NCI-H1436 treated with DMSO at 0.1 percent for 48 hours (cell line): Measurements from ENCODE around the gene SORCS2.

ENCODE experiments used
- DNase-seq: peaks from one replicate; lab custom pipeline; 2025; lab: John Stamatoyannopoulos, UW

The SORCS2 gene

DNA sequence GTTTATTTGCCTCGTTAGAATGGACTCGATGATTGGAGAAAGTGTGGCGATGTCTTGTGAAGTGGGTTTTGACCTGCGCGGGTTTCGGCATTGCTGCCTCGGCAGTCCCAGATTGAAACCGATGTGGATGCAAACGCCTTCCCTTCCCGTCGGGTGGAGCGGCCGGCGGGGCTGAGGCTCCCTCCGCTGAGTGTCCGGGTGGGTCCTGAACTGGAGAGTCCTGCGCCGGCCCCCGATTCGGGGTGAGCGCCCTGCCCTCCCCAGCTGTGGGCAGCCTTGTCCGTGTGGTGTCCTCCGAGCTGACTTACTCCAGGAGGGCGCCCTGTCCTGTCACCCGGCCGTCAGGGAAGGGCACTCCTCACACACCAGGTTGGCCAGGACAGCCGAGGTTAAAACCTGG is 317.7 kb downstream of the SORCS2 start:
- no peak for DNase-seq

- no peak for DNase-seq
Measured at GRCh38 chr4:7510538-7510937, 318.2 kb downstream of the SORCS2 start.

GRCh38 chr4:7511525-7511924 is 319.2 kb downstream of the SORCS2 start:
- DNase-seq, result no peak

DNA sequence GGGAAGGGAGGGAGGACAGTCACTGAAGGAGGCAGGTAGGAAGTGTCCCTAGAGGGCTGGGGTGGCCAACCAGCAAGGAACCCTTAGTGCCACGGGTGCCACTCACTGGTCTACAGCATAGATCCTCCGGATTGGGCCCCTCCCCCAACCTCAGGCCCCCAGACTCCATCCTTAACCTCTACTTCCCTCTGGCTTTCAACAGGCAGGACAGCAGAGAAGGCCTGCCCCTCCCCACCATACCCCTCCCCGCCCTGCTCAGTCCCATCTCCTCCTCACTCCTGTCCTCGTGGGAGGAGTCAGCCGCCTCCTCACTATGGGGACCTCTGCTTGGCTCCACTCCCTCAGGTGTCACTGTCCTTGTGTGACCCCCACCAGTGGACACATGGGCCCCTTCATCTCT is 320.1 kb downstream of the SORCS2 start:
- no peak for DNase-seq

DNA sequence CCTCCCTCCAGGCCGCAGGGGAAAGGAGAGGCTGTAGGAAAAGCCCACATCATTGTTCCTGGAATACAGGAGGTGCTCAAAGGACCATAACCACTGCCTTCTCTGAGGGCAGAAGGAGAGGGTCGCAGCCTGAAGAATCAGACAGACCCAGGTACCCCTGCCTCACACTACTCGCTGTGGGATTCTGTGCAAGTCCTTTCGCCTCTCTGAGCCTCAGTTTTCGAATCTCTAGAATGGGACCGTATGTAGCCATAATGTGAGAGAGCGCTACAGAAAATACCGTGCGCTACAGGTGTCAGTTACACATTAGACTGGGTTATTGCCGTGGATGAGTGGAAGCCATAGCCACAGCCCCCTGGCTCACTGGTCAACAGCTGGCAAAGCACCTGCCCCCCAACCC is 320.6 kb downstream of the SORCS2 start:
- no peak for DNase-seq

- no peak for DNase-seq
Measured at GRCh38 chr4:7513671-7514070, 321.3 kb downstream of the SORCS2 start.

GRCh38 chr4:7514281-7514680 is 321.9 kb downstream of the SORCS2 start:
- no peak for DNase-seq

- DNase-seq, result no peak
Measured at GRCh38 chr4:7514789-7515188, 322.5 kb downstream of the SORCS2 start.

DNA sequence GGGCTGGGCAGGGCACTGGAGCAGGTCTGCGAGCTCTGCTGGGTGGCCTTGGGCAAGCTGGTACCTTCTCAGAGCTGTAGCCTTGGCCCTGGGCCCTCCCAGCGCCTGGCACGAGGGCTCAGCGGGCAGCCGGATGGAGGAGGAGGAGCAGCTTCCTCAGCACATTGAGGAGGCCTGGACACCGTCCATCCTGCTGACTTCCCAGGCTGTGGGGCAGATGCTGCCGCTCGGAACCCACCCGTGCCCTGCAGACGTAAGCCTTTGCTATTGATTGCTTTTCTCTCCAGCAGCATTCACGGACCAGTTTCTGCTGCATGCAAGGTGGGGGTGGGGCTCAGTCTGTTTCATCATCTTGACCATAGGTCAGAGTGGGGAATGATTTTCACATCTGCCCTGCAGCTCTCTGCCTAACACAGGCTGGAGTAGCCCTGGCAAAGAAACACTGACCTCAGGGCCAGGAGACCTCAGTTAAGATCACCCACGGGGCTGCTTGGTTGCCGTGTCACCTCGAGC is 323.1 kb downstream of the SORCS2 start:
- DNase-seq, result no peak

DNA sequence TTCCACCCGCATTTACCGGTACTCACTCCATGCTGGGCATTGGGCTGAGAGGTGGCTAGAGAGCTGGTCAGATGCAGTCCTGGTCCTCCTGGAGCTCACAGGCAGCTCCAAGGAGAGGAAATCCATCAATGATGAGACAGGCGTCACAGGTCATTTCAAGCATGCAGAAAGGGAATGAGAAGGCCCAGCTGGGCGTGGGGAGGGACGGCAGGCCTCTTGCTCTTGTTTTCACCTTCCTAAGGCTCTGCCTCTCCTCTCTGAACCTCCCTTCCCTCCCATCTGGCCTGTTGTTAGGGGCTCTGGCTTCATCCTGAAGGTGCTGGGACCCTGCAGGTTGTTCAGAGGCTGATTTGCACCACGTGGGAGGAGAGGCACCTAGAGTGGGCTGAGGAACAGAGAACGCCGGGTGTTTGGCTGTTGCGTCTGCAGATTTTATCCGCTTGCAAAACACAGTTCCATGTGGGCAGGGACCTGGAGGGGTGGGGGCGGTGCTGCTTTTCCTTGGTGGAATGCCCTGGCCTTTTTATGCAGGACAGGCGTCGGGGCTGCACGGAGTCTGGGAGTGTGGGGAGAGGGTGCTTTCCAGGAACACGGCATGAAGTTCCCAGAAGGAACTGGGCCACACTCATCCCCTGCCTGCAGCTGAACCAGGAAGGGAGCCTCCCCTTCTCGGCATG is 323.9 kb downstream of the SORCS2 start:
- no peak for DNase-seq

GRCh38 chr4:7516773-7517144 is 324.4 kb downstream of the SORCS2 start:
- no peak for DNase-seq

DNA sequence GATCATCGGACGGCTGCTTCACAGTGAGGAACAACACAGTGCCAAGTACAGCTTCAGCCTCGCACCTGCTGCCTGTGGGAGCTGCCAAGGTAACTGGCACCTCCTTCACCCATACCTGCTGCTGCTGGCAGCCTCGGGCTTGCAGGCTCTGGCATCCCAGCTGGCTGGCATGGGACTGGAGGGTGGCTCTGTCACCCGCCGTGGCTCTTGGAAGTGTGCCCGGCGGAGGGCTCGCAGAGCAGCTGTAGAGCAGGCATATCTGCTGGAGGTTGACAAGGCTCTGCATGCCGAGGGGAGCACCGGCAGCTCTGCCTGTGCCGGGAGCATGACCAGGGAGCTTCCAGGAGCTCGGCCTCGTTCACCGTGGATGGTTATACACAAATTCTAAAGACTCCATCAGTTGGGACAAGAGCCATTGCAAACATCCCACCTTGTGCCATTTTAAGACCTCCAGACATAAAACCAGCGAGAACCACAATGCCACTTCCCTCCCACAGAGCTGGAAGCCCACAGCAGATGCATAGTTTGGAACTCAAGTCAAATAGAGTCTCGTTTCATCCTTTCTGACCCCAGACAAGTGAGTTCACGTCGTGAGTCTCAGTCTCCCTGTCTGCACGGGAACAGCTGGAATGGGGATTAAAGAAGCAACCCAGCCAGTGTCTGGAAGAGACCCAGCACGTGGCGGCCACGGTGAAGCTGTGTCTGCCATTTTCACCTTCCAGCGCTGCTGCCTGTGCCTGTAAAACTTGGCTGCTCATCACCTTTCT is 326.7 kb downstream of the SORCS2 start:
- no peak for DNase-seq

DNA sequence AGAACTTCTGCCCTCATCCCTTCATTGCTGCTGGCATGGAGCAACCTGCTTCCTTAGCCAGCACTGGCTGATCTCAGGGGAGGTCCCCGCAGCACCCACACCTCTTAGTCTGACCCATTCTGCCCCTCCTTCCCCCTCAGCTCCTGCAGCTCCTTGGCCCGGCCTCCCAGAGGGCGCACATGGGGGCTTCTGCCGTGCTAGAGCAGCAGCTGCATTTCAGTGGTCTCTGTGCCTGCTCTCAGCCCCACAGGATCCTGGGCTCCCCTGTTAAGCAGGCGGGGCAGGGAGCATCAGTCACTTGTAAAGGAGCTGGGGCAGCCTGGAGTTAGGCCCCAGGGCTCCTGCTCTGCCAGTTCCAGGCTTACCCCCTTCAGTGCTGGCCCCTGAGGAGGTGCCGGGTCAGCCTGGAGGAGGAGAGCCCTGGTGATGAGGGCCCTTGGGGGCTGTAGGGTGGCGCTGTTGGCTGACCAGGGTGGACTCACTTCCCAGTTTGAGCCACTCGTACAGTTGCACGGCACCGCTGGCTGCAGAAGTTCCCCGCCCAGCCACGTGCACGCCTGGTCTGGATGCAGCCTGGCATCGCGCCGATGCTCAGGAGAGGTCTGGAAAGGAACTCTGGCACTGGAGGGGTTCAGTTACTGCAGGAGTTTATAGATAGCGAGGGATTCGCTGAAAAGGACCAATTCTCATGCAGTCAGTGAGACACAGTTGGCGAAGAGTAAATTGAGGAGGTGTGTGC is 327.5 kb downstream of the SORCS2 start:
- no peak for DNase-seq

DNA sequence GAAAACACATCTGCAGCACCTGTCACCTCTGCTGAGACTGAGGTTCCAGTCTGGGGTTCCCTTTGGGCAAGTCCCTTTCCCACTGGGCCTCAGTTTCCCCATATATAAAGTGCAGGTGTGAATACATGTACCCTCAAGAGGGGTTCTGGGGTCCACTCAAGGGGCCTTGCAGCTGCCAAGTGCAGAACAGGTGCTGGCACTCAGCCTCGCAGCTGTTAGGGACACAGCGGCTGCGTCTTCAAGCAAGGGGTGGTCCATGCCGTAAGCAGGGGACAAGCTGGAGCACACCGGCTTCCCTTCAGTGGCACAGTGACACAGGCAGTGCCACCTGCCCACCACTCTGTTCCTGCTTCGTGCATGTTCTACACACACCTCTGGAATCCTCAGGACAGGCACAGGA is 329.3 kb downstream of the SORCS2 start:
- no peak for DNase-seq

GRCh38 chr4:7522452-7523220 is 330.3 kb downstream of the SORCS2 start:
- no peak for DNase-seq

DNA sequence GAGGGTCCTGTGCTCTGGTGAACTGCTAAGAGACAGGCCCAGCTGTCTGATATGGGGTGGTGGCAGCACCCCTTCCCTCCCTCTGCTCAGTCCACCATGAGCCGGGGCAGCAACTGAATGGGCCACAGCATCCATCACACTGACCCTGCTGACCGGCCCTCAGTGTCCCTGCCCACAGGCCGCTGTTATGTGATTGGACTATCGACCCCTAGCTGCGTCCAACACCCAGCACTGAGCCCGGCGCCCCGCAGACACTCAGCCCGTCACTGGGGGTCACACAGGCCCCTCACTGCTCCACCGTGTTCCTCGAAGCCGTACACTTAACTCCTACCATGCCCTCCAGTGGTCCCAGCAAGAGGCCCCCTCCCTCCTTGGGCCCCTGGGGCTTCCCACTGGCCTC is 331.2 kb downstream of the SORCS2 start:
- DNase-seq, result no peak

DNA sequence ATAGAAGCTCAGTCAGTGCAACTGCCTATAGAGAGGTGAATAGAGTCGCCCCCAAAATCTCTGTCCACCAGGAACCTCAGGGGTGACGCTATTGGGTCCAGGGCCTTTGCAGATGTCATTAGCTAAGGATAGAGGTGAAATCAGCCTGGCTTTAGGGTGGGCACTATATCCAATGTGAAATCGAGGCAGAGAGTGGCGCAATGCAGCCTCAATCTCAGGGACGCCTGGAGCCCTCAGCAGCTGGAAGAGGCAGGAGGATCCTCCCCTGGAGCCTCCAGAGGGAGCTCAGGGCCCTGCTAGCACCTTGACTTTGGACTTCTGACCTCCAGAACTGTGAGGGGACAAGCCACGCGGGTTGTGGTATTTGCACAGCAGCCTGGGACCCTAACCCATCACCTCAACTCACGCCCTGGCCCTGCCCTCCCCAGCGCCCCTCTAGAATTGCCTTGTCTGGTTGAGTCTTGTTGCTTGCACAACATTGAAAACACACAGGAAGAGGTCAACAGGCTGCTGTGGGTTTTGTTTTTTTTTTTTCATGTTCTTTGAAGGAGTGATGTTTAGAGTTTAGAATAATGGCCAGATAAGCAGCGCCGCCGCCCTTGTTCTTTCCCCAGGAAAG is 331.8 kb downstream of the SORCS2 start:
- DNase-seq, result no peak

- DNase-seq, result no peak
Measured at GRCh38 chr4:7524843-7525242, 332.5 kb downstream of the SORCS2 start.

GRCh38 chr4:7526491-7526890 is 334.2 kb downstream of the SORCS2 start:
- no peak for DNase-seq

DNA sequence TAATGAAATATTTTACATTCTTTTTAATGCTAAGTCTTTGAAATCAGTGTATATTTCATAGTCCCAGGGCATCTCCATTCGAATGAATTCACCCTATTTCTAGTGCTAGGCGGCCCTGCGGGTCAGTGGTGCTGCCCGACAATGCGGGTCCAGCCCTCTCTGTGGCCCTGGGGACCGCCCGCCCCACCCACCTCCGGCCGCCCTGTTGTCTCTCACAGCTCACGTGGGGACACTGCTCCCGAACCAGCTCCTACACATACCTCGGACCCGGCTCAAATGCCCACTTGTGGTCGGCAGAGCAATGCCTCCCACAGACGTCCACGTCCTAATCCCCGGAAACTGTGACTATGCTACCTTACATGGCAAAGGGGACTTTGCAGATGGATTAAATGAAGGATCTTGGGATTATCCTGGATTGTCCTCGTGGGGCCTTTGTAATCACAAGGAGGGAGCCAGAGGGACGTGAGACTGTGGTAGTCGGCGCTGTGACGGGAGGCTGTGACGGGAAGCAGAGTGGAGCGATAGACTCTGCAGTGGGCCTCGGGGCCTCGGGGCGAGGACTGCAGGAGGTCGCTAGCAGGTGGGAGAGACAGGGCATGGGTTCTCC is 334.7 kb downstream of the SORCS2 start:
- no peak for DNase-seq

DNA sequence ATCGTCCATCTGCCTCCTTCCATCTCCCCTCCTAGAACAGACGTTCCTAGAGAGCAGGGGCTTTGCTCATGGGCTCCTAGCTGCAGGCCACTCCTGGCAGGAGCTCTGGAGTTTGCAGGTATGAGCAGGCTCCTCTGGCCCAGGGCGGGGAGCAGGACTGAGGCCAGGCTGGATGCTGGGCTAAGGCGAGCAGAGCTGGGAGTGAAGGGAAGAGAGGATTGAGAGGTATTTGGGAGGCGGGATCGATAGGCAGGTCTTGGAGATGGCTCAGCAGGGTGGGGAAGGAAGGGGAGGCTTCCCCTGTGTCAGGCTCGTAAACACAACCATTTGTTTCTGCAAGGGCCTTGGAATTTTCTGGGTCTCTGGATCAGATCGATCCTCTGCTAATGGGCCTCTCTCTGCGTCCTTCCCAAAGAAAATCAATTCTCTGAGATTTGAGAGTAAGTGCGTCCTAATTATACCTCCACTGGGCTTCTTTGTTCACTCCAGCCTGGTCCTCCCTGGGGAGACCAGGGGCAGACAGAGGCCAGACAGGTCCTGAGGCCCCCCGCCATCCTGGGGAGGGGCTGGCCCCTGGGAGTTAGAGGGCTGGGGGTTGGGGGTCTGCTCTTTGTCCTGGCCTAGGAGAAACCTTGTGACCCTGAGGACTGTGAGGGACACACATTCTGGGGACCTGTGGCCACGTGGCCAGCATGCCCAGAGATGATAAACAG is 337.2 kb downstream of the SORCS2 start:
- no peak for DNase-seq
